SW480 (cell line): ENCODE data around the gene ANKS1B.
"Not testable (repeated sequence)": the region's sequence is repeated elsewhere in the genome, so short reads cannot be mapped to it uniquely, and the experiment has no call there.

Source experiments
- DNase-seq: peaks from one replicate; pipeline ENCODE4 v3.0.0-alpha.2; 2016; ENCODE audit warnings: low spot score

ANKS1B gene

DNA sequence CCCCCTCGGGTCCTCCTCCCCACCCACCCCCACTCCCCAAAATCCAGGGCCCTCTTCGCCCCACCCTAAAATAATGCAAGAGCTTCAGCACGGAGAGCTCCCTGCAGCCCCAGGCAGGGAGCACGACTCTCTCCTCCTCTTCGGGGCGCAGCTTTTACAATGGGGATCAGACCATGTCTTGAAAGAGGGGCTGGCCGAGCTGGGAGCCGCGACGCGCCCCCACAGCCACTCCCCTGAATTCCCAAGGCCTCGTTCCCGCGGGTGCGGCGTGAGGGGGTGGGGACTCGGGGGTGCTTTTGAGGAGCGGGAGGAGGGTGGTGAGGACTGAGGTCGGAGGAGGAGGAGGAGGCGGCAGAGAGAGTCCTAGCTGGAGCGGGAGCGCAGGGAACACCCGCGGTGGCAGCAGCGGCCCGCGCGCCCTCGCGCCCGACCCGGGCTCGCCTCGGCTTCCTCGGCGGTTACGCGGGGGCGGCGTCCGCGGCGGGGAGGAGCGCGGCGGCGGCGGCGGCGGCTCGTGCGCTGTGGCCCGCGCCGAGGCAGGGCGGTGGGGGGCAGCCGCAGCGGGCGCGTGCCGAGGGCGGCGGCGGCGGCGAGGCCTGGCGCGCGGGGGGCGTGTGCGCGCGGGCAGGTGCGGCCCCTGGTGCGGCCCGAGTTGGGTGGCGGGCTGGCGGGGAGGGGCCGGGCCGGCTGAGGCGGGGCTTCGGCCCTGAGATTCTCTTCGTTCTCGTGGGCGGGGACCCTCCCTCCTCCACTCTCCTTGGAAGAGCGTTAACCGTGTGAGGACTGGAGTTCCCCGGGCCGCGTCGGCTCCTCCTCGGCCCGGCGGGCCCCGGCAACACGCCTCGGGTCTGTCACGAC lies at the start of gene ANKS1B:
ANKS1B (minus strand) TSS at position 666 of the 858 bp plus-strand sequence. CDS start 699 bp downstream, outside the sequence.
- peak; percentile 17 for DNase-seq

DNA sequence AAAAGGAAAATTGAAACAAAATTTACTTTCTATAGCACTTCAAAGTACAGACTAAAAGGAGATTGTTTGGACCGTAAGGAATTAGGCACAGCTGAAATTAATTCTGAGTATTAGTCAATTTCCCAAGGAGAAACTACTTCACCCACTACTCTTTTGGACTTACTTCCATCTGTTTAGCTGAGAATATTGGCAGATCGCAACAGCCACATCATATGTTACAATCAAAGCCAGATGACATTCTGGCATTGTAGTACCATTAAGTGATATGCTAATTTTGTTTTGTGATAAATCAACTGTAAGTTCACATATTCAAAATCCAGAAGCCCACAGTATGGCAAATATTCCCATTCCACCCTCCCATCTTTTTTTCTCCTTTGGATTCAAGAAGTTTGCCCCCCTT lies 47.1 kb upstream of the ANKS1B start:
- no peak for DNase-seq

DNA sequence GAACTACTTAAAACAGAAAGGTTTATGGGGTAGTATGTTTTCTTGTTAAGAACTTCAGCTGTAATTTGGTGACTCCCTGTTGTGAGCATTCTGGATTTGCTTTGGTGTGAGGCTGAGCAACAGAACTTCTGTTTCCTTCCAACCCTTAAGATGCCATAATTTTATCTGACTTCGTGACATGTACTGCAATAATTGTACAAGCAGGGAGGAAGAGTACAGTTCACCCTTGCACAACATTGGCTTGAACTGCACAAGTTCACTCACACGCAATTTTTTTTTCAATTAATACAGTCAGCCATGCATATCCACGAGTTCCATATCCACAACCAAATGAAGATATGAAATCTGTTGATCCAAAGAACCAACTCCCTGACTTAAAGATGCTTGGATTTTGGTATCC lies 42.9 kb upstream of the ANKS1B start:
- no peak for DNase-seq

DNA sequence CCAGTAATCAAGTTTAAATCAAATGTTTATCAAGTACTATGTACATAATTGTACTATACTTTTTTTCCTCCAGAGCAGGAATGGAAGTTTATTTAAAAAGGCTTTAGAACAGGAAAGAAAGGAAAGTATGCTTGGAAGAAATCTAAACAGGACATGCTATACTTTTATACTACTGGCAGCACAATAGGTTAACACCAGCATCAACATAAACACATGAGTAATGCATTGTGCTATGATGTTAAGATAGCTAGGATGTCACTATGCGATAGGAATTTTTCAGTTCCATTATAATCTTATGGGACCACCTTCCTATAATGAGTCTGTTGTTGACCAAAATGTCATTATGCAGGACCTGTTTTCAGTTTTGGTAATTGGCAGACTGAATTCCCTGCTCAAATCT lies 41.5 kb upstream of the ANKS1B start:
- no peak for DNase-seq

DNA sequence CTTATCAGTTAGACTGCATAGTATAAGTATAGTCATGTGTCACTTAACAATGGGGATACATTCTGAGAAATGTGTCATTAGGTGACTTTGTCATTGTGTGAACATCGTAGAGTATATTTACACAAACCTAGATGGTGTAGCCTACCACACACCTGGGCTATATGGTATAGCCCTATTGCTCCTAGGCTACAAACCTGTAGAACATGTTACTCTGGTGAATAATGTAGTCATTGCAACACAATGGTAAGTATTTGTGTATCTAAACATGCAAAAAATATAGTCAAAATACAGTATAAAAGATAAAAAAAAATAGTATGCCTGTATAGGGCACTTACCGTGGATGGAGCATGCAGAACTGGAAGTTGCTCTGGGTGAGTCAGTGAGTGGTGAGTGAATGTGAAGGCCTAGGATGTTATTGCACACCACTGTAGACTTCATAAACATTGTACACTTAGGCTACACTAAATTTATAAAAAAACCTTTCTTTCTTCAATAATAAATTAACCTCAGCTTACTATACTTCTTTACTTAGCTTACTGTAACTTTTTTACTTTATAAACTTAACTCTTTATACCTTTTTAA lies 40.3 kb upstream of the ANKS1B start:
- no peak for DNase-seq

DNA sequence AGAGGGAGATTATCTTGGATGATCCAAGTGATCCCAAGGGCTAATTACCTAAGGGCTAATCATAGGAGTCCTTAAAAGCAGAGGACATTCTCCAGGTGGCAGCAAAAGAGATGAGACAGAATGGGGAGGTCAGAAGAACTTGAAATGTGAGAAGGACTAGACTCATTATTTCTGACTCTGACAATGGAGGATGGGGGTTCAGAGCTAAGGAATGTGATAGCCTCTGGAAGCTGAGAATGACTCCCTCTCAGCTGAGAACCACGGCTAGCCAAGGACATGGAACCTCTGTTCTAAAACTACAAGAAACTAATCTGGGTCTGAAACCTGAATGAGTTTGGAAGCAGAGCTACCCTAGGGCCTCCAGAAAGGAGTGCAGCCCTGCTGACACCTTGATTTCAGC lies 35.6 kb upstream of the ANKS1B start:
- DNase-seq: no peak

DNA sequence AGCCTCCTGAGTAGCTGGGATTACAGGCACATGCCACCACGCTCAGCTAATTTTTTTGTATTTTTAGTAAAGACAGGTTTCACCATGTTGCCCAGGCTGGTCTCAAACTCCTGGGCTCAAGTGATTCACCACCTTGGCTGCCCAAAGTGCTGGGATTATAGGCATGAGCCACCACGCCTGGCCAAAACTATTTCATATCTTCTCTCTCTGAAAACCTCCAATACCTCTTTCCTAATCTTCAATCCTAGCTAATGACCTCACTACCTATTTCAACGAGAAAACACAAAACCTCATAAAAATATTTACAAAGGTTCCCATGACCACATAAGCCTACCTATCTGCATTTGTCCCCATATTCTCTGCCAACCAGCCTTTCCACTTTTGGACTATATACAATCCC lies 32.3 kb upstream of the ANKS1B start:
- DNase-seq: no peak

DNA sequence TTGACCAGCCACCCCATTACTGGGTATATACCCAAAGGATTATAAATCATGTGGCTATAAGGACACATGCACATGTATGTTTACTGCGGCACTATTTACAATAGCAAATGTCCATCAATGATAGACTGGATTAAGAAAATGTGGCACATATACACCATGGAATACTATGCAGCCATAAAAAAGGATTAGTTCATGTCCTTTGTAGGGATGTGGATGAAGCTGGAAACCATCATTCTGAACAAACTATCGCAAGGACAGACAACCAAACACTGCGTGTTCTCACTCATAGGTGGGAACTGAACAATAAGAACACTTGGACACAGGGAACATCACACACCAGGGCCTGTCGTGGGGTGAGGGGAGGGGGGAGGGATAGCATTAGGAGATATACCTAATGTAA lies 31.6 kb upstream of the ANKS1B start:
- DNase-seq: not testable (repeated sequence)

DNA sequence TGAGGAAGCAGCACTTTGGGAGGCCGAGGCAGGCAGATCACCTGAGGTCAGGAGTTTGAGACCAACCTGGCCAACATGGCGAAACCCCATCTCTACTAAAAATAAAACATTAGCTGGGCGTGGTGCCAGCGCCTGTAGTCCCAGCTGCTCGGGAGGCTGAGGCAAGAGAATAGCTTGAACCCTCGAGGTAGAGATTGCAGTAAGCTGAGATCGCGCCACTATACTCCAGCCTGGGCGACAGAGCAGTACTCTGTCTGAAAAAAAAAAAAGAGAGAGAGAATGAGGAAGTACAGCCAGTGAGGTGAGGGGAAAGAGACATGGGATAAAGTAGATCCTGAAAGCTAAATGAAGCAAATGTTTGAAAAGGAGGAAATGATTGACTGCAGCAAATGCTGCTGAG lies 21.1 kb upstream of the ANKS1B start:
- DNase-seq: not testable (repeated sequence)

DNA sequence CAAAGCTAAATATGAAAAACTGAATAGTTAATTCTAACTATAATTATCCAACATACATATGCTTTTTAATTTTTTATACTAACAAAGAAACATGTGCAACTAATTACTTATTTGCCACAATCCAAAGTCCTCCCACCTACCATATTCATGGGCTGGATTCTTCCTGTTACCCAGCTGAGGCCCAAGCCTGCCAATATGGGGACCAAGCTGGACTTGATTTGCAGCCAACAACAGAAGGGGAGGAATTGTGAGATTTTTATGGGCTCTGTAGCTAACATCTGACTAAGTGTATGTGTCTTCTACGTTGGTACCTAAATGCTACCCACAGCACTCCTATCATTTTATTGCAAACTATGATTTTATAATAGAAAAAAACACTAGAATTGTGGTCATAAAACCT lies 13.1 kb upstream of the ANKS1B start:
- DNase-seq: no peak

DNA sequence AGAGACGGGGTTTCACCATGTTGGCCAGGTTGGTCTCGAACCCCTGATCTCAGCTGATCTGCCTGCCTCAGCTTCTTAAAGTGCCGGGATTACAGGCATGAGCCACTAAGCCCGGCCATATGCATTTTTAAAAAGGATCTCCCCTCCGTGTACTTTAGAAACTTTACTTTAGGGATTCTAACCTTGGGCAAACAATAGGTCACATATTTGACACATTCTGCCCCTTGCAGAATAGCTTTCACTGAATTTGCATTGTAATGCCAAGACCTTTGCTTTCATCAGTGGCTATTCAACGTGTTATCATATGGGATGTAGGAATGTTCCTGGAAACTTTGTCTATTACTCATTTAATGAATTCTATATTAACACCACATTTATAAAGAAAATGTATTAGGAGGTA lies 11.4 kb upstream of the ANKS1B start:
- DNase-seq: no peak

DNA sequence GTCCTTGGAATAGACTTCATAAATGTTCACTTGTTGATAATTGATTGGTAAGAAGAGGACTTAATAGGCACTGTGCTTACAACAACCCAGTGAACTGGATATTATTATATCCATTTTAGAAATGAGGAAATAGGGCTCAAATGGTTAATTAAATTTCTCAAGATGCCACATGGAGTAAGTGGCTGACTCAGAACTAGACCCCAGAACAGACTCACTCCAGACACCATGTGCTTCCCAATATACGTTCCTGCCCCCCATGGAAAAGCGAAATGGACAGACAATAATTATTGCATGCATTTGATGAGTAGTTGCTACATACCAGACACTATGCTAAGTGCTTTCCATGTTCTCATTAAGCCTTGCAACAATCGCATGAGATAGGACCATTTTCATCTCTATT lies 895 bp upstream of the ANKS1B start:
- DNase-seq: no peak

DNA sequence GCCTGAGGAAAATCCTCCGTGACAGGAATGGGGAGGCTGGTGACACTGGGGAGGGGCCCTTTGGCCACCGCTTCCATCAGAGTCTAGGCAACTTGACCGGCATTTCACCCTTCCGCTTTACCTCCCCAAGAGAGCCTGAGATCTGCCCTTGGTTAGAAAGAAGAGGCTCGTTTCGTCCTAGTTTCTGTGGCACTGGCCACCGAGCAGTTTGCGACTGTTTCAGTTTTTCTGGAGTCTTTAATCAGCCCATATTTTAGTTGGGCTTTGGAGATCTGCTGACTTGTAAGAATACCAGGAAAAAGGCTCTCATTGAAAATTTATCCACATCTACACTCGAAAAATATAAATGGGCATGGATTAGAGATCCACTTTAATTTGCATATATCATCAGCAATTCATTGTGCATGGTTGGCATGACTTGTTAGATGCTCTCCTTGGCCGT lies 414 bp upstream of the ANKS1B start:
- DNase-seq: peak; percentile 11

DNA sequence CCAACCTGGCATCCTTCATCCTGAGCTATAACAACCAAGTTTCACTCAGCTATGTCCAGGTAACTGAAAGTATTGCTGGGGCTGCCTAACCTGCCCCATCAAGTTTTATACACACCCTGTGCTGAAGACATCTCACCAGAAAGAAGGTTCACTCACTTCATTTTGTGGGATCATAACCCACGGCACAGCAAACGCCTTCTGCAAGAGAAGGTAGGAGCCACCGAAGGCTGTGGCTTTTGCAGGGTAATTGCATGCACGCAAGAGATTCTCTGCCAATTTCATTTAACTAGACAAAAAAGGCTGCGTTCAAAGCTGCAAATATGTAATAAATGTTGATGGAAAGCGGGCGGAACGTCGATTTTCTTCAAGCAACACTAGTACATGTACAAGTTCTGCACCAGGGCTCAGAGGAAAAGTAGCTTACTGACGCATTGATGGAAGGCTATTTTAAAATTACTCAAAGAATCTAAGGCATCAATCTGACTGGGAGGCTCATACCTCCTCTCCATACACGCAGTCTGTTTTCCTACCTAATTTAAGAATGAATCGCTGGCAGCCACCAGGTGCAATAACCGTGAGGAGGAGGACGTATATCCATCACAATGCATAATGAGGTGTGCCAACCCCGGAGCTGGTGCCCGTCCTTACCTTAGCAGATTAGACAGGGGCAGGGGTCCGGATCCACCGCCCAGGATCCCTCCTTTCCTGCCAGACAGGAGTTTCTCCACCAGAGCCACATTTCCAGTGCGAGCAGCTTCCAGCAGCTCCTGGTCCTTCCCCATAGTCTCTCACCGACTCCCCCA lies 1.1 kb downstream of the ANKS1B start:
- peak; percentile 11 for DNase-seq

DNA sequence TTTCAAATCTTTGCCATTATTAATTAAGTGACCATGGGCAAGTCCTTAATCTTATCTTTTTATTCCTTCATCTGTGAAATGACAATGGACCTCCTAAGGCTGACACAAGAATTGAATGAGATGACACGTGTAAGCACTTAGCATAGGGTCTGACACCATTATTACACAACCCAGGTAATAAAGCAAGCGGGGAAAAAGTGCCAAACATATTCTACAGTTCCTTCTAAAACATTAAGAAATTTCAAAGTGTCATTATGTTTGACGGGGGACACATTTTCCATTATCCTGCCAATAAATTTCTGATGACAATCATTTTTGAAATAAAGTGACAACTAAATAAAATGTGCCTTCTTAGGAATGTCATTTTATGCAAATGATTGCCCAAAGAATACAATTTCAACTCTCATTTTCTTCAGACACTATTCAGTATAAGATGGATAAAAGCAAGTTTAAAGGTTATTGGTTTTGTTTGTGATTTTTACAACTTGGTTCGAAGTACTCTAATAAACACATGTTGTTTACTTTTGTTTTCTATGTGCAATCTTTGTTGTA lies 3.0 kb downstream of the ANKS1B start:
- DNase-seq: no peak

DNA sequence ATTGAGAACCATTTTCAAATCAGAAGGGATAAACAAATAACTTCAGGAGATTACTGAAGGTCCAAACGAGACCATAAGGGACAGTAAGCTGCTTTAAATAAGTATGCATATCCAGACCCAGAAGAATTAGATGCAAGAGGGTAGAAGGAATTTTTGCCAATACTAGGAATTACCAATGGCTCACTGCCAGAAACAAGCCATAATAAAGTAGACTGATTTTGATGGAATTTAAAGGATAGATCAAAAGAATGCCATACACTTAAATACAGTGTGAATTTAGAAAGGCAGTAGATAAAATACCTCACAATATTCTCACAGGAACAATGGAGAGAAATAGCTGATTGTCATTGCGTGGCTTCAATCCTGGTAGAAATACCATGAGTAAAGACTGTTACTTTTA lies 5.3 kb downstream of the ANKS1B start:
- DNase-seq: no peak

DNA sequence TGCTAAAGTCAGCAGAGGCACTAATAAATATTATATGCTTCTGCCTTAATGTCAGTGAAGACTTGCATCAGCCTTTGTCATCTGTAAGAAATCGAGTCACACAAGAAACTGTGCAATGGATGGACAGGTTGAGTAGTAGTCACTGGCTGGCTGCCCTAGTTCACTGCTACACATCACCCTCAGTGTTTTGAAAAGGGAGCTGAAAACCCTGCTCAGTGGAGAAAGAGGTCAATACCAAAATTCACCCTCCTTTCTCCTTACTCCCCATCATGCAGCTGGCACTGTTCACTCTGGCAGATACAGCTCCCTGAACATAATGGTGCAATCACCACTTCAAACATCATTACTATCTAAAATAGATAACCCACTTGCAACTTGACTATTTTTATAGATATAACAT lies 6.6 kb downstream of the ANKS1B start:
- no peak for DNase-seq

DNA sequence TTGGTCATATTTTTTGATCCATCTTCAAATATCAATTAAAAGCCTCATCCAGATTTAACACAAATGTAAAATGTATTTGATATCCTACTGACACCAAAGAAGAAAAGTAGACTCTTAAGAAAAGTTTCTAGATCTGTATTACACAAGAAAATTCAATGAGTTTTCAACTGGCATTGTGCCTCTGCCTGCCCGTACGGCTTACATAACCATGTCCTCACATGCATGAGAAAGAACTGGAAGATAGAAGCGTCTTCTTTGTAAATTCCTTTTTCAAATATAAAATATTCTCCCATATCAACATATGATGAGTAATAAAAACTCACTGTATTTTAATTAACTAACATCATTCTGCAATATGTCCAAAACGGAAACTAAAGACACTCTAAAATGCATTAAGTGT lies 7.2 kb downstream of the ANKS1B start:
- no peak for DNase-seq

DNA sequence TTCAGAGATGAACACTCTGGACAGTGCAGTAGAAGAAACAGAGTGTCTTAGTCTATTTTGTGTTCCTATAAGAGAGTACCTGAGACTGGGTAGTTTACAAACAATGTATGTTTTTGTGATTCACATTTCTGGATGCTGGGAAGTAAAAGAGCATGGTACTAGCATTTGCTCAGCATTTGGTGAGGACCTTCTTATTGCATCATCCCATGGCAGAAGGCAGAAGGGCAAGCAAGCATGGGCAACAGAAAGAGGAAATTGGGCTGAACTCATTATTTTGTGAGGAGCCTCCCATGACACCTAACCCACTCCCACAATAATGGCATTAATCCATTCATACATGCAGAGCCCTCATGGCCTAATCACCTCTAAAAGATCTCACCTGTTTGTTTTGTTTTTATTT lies 8.0 kb downstream of the ANKS1B start:
- no peak for DNase-seq

DNA sequence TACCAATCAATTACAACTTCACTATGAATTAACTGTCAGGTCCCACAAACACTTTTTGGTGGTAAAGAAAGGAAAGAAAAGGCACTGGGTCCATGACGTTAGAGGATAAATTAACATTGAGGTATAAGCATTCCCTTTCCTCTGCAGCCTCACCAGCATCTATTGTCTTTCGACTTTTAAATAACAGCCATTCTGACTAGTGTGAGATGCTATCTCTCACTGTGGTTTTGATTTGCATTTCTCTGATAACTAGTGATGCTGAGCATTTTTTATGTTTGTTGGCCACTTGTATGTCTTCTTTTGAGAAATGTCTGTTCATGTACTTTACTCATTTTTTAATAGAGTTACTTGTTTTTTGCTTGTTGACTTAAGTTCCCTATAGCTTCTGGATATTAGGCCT lies 9.4 kb downstream of the ANKS1B start:
- no peak for DNase-seq

DNA sequence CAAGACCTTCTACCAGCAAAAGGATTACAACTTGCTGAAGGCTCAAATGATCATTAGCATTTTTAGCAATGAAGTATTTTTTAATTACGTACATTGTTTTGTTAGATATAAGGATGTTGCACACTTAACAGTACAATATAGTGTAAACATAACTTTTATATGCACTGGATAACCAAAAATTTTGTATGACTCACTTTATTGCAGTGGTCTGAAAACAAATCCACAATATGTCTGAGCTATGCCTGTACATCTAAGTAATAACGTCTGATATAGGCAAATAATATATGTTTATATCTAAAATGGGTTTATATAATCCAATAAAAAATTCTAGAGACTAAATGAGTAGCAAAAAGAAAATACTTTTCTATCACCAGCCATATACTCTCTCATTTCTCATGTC lies 10.6 kb downstream of the ANKS1B start:
- DNase-seq: no peak

DNA sequence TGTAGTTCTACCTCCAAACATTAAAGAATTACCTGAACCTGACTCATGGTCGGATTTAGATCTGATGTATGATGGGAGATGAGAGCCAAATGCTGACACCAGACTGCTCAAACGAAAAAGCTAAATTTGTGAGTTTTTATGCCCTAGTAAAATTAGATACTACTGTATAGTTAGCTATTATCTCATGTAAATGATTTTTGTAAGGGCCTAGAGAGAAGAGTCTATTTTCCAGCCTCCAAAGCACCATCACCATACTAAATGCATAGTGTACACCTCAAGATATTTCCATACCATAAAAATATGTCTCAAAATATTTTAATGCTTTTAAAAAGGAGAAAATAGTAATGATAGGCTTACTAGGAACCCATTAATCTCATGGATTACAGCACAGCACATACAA lies 18.3 kb downstream of the ANKS1B start:
- DNase-seq: no peak

DNA sequence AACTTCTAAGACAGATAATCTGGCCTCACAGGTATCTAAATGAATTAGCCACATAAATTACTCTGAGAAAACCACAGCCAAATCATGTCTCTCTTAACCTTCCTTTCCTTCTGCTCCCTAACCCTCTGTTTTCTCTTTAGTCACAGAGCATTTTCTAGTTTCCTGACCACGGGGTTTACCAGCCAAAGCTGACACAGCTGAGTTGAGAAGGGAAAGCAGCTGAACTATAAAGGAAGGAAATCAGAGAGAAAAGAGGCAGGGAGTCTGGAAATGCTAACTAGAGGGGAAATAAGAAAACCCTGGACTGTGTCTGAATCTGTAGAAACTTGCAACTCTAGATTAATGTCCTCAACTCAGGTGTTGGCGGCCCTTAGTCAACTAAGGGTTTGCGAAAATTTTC lies 24.4 kb downstream of the ANKS1B start:
- no peak for DNase-seq
